ENCODE measurements around the gene NR2F6.

DNA sequence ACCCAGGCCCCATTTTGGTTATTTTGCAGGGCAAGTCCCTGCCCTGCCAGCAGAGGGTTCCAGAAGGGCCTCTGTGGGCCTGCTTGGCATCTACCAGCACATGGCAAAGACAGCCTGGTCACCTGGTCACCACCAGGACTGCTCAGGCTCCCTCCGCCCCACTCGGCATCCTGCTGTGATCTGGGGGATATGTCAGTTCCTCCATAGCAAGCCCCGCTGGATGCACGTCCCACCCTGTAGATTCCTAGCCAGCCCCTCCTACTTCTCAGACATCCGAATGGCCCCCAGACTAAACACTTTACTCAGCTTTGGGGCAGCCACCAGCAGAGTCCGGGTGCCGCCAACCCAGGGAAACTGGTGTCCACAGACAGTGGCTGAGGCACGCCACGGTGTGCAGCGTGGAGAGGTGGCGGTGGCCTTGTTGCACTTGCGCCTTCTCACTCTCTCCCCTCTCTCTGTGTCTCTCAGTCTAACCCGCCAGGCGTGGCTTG lies 62.4 kb downstream of the NR2F6 start:
- TF ChIP-seq, protein P1, sequence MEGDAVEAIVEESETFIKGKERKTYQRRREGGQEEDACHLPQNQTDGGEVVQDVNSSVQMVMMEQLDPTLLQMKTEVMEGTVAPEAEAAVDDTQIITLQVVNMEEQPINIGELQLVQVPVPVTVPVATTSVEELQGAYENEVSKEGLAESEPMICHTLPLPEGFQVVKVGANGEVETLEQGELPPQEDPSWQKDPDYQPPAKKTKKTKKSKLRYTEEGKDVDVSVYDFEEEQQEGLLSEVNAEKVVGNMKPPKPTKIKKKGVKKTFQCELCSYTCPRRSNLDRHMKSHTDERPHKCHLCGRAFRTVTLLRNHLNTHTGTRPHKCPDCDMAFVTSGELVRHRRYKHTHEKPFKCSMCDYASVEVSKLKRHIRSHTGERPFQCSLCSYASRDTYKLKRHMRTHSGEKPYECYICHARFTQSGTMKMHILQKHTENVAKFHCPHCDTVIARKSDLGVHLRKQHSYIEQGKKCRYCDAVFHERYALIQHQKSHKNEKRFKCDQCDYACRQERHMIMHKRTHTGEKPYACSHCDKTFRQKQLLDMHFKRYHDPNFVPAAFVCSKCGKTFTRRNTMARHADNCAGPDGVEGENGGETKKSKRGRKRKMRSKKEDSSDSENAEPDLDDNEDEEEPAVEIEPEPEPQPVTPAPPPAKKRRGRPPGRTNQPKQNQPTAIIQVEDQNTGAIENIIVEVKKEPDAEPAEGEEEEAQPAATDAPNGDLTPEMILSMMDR (conservative IDR thresholded peaks at IDR 0.05; ENCODE audit: low read depth, low read length), result no peak
- TF ChIP-seq POLR2A (IDR thresholded peaks at IDR 0.05; ENCODE audit: low read depth, low read length) (no peak), RAD21 (IDR thresholded peaks at IDR 0.05; ENCODE audit: low read length) (no peak), ELK1 (IDR thresholded peaks at IDR 0.05; ENCODE audit: borderline replicate concordance, low read depth, low read length) (no peak), MXI1 (IDR thresholded peaks at IDR 0.05; ENCODE audit: borderline replicate concordance, low read depth, low read length) (no peak), FOS (IDR thresholded peaks at IDR 0.05; ENCODE audit: low read depth, low read length) (no peak), RCOR1 (IDR thresholded peaks at IDR 0.05; ENCODE audit: insufficient replicate concordance, low read length) (no peak), RFX5 (IDR thresholded peaks at IDR 0.05; ENCODE audit: low read depth, low read length) (no peak), CEBPB (IDR thresholded peaks at IDR 0.05; ENCODE audit: low read depth, low read length) (no peak)

Data from IMR-90 (cell line).